Lower lobe of right lung (tissue), 2 donors: ENCODE measurements around the gene USP54. TPM values are rescaled to one million over a fixed set of nuclear protein-coding genes. Genes with fewer than 3 reads are reported as not detected.

Source experiments
- ATAC-seq, 2 donors: fragments of 200-7000 bp; cut with Tn5 transposase; one replicate each; pipeline ENCODE4 v1.9.1; 2020 to 2022; ENCODE audit warnings: mild to moderate bottlenecking in 2 of 2, moderate library complexity in 2 of 2
- DNase-seq: peaks from one replicate; pipeline ENCODE4 v3.0.0-alpha.2; 2020
- H3K27ac ChIP-seq: fragments of 200-600 bp; one replicate; pipeline ENCODE4 v1.8.0; 2022
- H3K27me3 ChIP-seq: fragments of 200-600 bp; one replicate; pipeline ENCODE4 v1.8.0; 2022; ENCODE audit warnings: low read depth
- H3K36me3 ChIP-seq: fragments of 200-600 bp; one replicate; pipeline ENCODE4 v1.8.0; 2022; ENCODE audit warnings: mild to moderate bottlenecking
- H3K4me1 ChIP-seq: fragments of 200-600 bp; one replicate; pipeline ENCODE4 v1.8.0; 2022
- H3K4me3 ChIP-seq: fragments of 200-600 bp; one replicate; pipeline ENCODE4 v1.8.0; 2022; ENCODE audit warnings: mild to moderate bottlenecking
- H3K9me3 ChIP-seq: fragments of 200-600 bp; one replicate; pipeline ENCODE4 v1.8.0; 2022
- CTCF ChIP-seq: fragments of 200-600 bp; IDR thresholded peaks from one replicate; pipeline ENCODE4 v1.8.0; 2022; ENCODE audit warnings: antibody characterized with exemption, mild to moderate bottlenecking
- intact Hi-C: fragments of 100-400 bp; cut with DNase I; formaldehyde crosslinking; loops from one replicate; pipeline ENCODE4 v1.11.0; 2022
- total RNA-seq: library from RNA; stranded (reverse); fragmentation: NEBNext Ultra II Directional; extraction: Animal tissue kit (Norgen Biotek cat#: 25700); gene quantifications from one replicate; pipeline ENCODE4 v1.2.1, GENCODE V29; 2021
- donor health status: DM: no; HTN: yes; CAD: no; lungs with severe emphysema.

The USP54 gene
- total RNA-seq, 1 donor from 2014 or later = 97.4 TPM

GRCh38 chr10:73519336-73519735, 71.8 kb downstream of the USP54 start:
- no peak for TF ChIP-seq CTCF
- Histone ChIP-seq H3K4me1 (no peaks in the 10 kb centered on the region), H3K9me3 (no peaks in the 10 kb centered on the region), H3K27me3 (no peaks in the 10 kb centered on the region), H3K36me3 (peaks cover 82% of the 10 kb centered on the region), H3K27ac (no peak overlapping the region), H3K4me3 (no peak overlapping the region)
- ATAC-seq (no peak), DNase-seq (no peak)
- intact Hi-C loops = no loop called here

GRCh38 chr10:73517166-73517888, 73.8 kb downstream of the USP54 start:
- DNase-seq (no peak), ATAC-seq (peak; percentile 29 to 44)
- H3K27ac ChIP-seq = no peak overlapping the region
- no peaks in the 10 kb centered on the region for H3K27me3 ChIP-seq
- H3K9me3 ChIP-seq = no peaks in the 10 kb centered on the region
- H3K4me1 ChIP-seq = no peaks in the 10 kb centered on the region
- H3K36me3 ChIP-seq = peaks cover 79% of the 10 kb centered on the region
- no peak overlapping the region for H3K4me3 ChIP-seq
- no peak for TF ChIP-seq CTCF
- intact Hi-C loops = no loop called here

GRCh38 chr10:73512207-73512743, 78.9 kb downstream of the USP54 start:
- ATAC-seq (no peak), DNase-seq (no peak)
- Histone ChIP-seq H3K36me3 (peaks cover 48% of the 10 kb centered on the region), H3K27me3 (no peaks in the 10 kb centered on the region), H3K9me3 (no peaks in the 10 kb centered on the region), H3K4me3 (no peak overlapping the region), H3K27ac (no peak overlapping the region), H3K4me1 (no peaks in the 10 kb centered on the region)
- intact Hi-C loops = no loop called here
- no peak for TF ChIP-seq CTCF

- ATAC-seq (no peak), DNase-seq (no peak)
- Histone ChIP-seq H3K27ac (no peak overlapping the region), H3K4me1 (no peaks in the 10 kb centered on the region), H3K9me3 (no peaks in the 10 kb centered on the region), H3K36me3 (peaks cover 34% of the 10 kb centered on the region), H3K27me3 (no peaks in the 10 kb centered on the region), H3K4me3 (no peak overlapping the region)
- TF ChIP-seq CTCF = no peak
- intact Hi-C loops = no loop called here
These were observed 81.4 kb downstream of the USP54 start for GRCh38 chr10:73509695-73510094.

GRCh38 chr10:73506491-73506890, 84.7 kb downstream of the USP54 start:
- no peak for DNase-seq
- no peaks in the 10 kb centered on the region for H3K4me1 ChIP-seq
- intact Hi-C loops = no loop called here
- H3K27me3 ChIP-seq = no peaks in the 10 kb centered on the region
- peaks cover 38% of the 10 kb centered on the region for H3K36me3 ChIP-seq
- H3K4me3 ChIP-seq = no peak overlapping the region
- H3K27ac ChIP-seq = no peak overlapping the region
- no peak for ATAC-seq
- H3K9me3 ChIP-seq = no peaks in the 10 kb centered on the region
- no peak for TF ChIP-seq CTCF
